GM13977 (cell line): ENCODE measurements around the gene ATP11A.
A peak's percentile ranks its signal among the peaks of the same experiment; 100 is the strongest.

Experiments
- DNase-seq: peaks from one replicate; pipeline ENCODE4 v3.0.0; 2012; ENCODE audit warnings: low spot score
- in situ Hi-C: fragments of 300-500 bp; cut with MboI; formaldehyde crosslinking; loops from one replicate; pipeline ENCODE4 v1.12.0; 2022; ENCODE audit warnings: low sequenced_read_pairs, low pct_unique_long_range_greater_than_20kb, mixed read lengths, inconsistent platforms; ENCODE audit not compliant: unreplicated experiment
- TF ChIP-seq, protein P1 (sequence below): IDR thresholded peaks from 2 replicates; pipeline ENCODE4 v1.5.1; 2012; ENCODE audit warnings: mild to moderate bottlenecking, control low read depth; ENCODE audit not compliant: insufficient read depth; ENCODE audit errors: extremely low read depth, missing control alignments

Gene ATP11A

DNA sequence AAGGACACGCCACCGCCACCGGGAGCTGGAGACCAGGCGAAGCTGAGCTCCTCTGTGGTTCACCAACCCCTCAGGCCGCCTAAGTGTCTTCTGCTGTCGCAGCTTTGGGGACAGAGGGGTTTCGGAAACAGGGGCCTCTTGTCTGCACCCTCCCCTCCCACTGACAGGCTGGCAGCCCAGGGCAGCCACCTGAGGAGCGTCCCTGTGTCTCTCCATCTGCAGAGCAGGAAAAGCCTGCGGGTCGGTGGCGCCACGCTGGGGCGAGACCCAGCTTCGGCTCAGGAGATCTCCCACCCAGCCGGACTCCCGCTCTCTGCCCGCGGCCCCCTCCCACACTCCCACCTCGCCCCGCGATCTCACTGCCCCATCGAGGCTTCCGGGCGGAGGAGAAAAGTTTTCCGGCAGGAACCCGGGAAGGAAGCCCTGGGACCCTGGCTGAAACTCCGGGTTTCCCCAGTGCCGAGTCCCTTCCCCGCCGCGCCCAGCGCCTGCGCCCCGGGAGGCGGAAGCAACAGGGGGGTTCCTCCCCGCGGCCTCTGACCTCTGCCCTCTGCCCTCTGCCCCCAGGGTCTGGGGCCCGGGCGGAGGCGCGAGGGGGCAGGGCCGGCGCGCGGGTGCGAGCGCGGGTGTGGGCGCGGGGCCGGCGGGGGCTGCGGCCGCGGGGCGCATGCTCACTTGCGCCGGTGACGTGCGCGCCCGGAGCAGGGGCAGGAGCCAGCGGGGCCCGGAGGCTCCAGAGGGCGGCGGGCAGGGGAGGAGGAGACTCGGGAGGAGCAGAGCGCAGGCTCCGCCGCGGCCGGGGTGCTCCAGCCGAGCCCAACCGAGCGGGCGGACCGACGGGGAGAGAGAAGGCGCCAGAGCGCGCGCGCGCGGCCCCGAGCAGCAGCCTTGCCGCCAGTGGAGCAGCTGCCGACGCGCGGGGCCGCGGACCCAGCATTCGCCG is at the start of gene ATP11A:
TSS of gene ATP11A (plus strand) at position 736 of the 943 bp plus-strand sequence. CDS start 379 bp downstream, outside the sequence.
- DNase-seq: peak; percentile 99
- in situ Hi-C loops: no loop called here

DNA sequence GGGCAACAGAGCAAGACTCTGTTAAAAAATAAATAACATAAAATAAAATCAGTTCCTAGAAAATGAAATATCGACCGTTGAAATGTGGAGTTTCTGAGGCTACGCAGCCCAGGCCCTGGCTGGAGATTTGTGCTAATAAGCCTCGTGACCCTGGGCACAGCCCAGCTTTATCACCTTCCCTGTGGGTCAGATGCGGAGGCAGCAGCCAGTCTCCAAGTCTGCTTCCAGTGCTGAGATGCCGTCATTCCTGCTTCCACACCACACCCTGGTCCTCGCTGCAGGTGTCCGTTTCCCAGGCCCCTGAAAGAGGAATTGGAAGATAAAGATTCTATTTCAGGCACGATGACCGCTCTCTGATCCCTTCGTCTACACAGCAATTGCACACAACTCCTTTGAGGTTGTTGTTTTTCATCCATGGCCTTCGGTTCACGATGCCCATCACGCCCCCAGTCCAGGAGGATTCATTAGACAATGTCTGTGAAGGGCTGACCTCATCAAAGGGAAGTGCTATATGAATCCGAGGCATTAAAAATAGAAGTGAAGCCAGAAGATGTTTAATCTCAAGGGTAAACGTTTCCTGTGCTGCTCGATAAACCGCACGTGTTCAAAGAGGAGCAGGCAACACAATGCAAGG is 48.3 kb upstream of the ATP11A start:
- TF ChIP-seq, protein P1, sequence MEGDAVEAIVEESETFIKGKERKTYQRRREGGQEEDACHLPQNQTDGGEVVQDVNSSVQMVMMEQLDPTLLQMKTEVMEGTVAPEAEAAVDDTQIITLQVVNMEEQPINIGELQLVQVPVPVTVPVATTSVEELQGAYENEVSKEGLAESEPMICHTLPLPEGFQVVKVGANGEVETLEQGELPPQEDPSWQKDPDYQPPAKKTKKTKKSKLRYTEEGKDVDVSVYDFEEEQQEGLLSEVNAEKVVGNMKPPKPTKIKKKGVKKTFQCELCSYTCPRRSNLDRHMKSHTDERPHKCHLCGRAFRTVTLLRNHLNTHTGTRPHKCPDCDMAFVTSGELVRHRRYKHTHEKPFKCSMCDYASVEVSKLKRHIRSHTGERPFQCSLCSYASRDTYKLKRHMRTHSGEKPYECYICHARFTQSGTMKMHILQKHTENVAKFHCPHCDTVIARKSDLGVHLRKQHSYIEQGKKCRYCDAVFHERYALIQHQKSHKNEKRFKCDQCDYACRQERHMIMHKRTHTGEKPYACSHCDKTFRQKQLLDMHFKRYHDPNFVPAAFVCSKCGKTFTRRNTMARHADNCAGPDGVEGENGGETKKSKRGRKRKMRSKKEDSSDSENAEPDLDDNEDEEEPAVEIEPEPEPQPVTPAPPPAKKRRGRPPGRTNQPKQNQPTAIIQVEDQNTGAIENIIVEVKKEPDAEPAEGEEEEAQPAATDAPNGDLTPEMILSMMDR: no peak
- no peak for DNase-seq
- in situ Hi-C loops: loop anchor here (5.0 kb wide), 1 partner anchor 231 kb away; no protein-coding TSS in a partner anchor

More for the DNA sequence above, at the start of gene ATP11A:
- TF ChIP-seq, protein P1: peak; percentile 21

DNA sequence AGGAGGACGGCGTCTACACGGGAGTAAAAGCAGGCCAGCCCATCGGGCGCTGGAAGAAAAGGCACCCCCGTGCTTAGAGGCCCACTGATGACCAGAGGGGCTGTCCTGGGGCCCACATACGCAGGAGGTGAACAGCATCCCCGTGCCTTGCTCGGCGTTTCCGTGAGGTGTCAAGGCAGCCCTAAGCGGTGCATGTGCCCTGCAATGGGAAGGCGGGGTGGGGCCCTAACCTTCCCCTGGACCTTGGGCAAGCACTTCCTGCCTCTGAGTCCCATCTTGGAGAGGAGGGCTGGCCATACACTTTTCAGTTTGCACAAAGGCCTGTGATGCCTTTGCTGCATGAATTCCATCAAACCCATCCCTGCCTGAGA is 47.8 kb upstream of the ATP11A start:
- DNase-seq: no peak
- in situ Hi-C loops: loop anchor here (5.0 kb wide), 1 partner anchor 230 kb away; no protein-coding TSS in a partner anchor
- TF ChIP-seq, protein P1: no peak

DNA sequence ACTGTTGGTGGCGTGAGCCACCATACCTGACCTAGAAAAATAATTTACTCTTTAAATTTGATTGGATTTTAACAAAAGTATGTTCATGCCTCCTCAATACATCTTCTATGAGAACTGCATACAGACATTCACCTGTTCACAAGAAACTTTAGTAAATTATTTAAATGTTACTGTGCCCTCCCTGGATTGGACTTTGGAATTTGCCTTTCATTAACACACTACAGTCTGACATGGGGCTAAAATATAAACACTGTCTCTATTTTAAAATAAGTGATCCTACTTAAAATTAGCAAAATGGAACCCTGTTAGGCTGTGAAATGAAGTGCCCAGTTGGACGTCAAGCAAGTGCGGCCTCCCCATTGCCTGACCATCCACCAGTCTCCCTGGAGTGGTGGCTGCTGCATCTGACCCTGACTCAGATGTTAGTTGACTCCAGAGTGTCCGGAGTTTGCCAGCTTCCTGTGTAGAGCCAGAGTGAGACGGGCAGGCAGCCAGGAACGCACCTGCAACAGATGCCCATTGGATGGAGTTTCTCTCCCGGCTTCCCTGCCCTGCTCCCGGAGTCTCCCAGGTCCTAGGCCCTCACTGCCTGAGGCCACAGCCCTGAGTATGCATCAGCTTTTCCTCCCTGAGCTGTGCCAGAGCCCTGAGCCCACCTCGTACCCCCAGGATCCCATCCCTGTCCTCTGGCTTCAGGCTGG is 45.9 kb upstream of the ATP11A start:
- DNase-seq: no peak
- TF ChIP-seq, protein P1: no peak
- in situ Hi-C loops: loop anchor here (5.0 kb wide), 1 partner anchor 228 kb away; no protein-coding TSS in a partner anchor

DNA sequence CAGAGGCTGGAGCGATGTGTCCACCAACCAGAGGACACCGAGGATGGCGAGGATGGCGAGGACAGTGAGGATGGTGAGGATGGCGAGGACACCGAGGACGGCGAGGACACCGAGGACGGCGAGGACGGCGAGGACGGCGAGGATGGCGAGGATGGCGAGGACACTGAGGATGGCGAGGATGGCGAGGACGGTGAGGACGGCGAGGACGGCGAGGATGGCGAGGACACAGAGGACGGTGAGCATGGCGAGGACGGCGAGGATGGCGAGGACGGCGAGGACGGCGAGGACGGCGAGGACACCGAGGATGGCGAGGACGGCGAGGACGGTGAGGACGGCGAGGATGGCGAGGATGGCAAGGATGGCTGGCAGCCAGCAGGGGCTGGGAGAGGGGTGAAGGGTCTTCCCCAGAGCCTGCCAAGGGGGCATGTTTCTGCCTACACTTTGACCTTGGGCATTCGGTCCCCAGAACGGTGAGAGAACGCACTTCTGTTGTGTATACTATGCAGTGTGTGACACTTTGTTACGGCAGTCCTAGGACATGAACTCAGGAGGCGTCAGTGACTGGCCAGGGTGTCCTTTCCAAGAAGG is 44.4 kb upstream of the ATP11A start:
- in situ Hi-C loops: no loop called here
- no peak for DNase-seq
- TF ChIP-seq, protein P1: no peak

DNA sequence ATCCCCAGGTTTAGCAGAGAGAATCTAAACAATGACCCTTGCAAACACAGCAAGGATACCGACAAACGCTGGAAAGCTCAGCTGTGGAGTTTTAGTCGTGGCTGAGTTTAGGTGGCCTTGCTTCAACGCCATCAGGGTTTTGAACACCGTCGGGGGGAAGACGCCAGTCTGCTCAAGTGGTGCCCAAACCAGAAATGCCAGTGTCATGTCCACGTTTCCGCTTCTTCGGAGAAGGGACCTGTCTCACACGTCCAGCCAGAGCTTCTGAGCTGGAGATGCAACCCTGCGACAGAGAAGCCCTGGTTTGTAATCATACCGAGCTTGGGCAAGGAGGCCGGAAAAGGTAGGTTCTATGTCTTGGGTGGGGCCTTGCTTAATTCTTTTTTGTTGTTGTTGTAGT is 42.6 kb upstream of the ATP11A start:
- in situ Hi-C loops: no loop called here
- DNase-seq: no peak
- TF ChIP-seq, protein P1: no peak
